Stimulated activated CD4-positive, alpha-beta T cell treated with anti-CD3 and anti-CD28 coated beads, TNF-alpha, amount 100 ng/mL, for 1 hour (primary cell): ENCODE data around the gene GNPTAB.

ENCODE experiments used
- DNase-seq, 3 donors: peaks; one replicate each; pipeline ENCODE4 v3.0.0-alpha.2; 2020; ENCODE audit warnings: low read depth in 3 of 3, low spot score in 1 of 3

Gene GNPTAB

DNA sequence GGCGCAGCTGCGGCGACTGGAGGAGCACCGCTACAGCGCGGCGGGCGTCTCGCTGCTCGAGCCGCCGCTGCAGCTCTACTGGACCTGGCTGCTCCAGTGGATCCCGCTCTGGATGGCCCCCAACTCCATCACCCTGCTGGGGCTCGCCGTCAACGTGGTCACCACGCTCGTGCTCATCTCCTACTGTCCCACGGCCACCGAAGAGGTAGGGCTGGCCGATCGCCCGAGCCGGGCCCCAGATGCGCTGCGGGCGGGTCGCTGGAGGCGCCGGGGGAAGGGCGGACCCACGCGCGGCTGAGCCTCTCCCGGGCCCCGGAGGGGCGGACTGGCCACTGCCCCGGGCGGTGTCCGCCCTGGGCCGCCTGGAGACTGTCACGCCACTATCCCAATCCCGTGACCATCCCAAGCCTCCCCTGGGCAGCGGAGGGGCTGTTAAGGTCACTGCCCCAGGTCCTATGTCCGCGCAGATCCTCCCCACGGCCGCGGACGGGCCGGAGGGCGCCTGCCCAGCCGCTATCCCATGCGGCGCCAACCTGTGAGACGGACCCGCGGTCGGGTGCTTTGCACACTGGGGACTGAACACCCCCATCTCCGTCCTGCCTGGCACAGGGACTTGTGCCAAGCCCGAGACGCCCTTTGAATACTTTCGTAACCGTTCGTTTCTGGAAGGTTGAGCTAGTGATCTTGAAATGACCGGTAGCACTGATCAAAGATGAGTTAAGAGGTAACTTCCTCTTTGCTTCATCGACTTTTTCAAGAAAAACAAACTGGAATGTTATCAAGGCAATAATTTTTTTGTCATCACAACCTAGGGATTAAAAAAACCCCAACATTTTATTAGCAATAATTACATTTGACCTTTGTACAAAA is 132.6 kb downstream of the GNPTAB start:
- no peak for DNase-seq

DNA sequence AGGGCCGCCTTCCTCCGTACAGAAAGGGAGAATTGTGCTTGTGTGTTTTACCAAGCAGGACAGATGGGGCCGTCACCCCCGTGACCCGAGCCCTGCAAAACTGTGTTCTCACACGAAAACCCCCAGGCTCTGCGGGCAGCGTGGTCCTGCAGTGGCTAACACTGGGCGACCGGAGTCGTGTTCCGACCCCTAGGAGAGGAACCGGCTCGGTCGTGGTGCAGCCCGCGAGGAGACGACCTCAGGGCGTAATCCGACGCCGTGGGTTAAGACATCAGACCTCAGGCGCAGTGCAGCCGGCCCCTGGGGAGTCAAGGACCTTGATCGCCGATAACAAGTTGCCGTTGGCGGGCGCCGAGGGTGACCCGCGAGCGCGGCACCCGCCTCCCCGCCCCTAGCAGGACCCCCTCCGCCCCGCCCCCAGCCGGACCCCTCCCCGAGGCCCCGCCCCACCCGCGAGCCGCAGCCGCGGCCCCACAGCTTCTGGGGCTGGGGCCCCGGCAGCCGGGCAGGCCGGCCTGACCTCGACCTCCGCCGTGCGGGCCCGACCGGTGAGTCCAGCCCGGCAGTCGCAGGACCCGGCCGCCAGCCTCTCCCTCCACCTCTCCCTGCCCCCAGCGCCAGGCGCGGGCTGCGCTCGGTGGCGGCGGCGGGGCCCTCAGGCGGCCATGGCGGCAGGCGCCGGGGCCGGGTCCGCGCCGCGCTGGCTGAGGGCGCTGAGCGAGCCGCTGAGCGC is 133.4 kb downstream of the GNPTAB start, which contains the start of gene CHPT1:
Gene CHPT1, plus strand, starts transcription at position 444 of the 733 bp plus-strand sequence. Its CDS starts 222 bp downstream, at position 666.
- DNase-seq: peak in 2 of 3 donors; percentile 22 to 49

DNA sequence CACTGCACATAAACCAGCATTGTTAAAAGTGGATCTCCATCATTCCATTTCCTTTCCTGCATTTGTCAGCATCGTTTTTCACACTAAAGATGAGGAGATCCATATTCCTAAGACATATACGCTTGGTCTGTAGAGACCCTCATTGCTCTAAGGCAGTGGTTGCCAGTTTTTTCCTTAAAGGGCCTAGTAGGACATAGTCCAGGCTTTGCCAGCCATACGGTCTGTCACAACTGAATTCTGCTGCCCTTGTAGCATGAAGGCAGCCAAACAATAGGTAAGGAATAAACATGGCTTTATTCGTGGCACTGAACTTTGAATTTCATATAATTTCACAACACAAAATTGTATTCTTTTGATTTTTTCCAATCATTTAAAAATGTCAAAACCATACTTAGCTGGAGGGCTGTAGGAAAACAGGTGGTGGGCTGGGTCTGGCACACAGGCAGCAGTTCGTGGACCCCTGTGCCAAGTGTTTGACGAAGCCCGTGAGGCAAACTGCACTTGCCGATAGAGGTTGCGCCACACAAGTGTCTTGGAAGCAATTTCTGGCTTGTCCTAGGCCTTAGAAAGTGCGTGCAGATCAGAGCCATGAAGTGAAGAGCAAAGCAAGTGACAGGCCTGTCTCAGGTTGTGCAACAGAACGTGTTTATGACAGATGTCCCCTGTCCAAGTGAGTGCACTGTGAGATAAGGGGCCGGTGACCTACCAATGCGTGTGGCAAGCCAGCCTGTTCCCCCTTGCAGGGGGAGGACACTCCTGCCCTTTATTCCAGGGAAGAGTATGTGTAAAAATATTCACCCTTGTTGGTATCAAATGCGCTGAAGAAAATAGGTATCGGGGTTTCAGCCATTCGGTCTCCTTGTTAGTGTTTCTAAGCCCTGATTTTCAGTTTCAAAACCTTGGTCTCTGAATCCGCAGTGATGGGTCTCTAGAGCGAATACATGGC is 134.2 kb downstream of the GNPTAB start:
- no peak for DNase-seq

DNA sequence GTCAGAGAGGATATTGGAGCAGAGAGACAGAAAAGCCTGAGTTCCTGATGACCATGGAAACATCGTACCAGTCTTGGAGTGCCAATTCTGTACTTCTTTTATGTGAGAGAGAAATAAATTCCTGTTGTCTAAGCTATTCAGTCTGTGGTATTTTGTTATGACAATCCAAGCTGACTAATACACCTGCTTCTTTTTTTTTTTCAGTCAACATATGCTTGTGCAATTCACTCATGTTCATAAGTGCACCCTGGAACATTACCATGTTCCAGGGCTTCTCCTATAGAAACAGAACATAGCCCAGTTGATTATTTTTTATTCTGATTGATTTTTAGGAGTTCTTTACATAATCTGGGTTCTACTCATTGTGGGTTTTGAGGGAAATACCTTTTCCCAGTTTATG is 135.1 kb downstream of the GNPTAB start:
- DNase-seq: no peak
